Peyer's patch (tissue), 4 donors: ENCODE results near the gene GARRE1. TPM values are rescaled to one million over a fixed set of nuclear protein-coding genes. Genes with fewer than 3 reads are reported as not detected.
"Not testable (repeated sequence)": the region's sequence is repeated elsewhere in the genome, so short reads cannot be mapped to it uniquely, and the experiment has no call there.

Source experiments
- DNase-seq, 3 donors: peaks; one replicate each; pipeline ENCODE4 v3.0.0-alpha.2; 2017 to 2019
- H3K27ac ChIP-seq, 4 donors: fragments of 200-600 bp; sonication (generic); one replicate each; pipeline ENCODE4 v1.5.1; 2016 to 2019
- H3K27me3 ChIP-seq, 2 donors: fragments of 200-600 bp; sonication (generic); one replicate each; pipeline ENCODE4 v1.5.1; 2019
- H3K36me3 ChIP-seq, 3 donors: fragments of 200-600 bp; sonication (generic); one replicate each; pipeline ENCODE4 v1.5.1; 2016 to 2019
- H3K4me1 ChIP-seq, 4 donors: fragments of 200-600 bp; sonication (generic); one replicate each; pipeline ENCODE4 v1.5.1; 2016 to 2019
- H3K4me3 ChIP-seq, 4 donors: fragments of 200-600 bp; sonication (generic); 1 replicate in 3 of 4; 2 replicates in 1 of 4; pipeline ENCODE4 v1.5.1; 2016 to 2019; ENCODE audit warnings: mild to moderate bottlenecking in 1 of 4
- H3K9me3 ChIP-seq, 4 donors: fragments of 200-600 bp; sonication (generic); one replicate each; pipeline ENCODE4 v1.5.1; 2016 to 2019; ENCODE audit warnings: mild to moderate bottlenecking in 1 of 4
- POLR2A ChIP-seq, 2 donors: fragments of 450-650 bp; IDR thresholded peaks; one replicate each; pipeline ENCODE4 v1.5.1; 2017; ENCODE audit warnings: antibody characterized with exemption in 2 of 2, mild to moderate bottlenecking in 2 of 2, moderate library complexity in 2 of 2
- total RNA-seq, 4 donors: library from RNA; depleted of rRNA; stranded (reverse); fragments of >200 nt; gene quantifications; one replicate each; pipeline ENCODE4 v1.1.0, GENCODE V29; 2016
- TF ChIP-seq, protein P1 (sequence below), 6 experiments: fragments of 450-650 bp in 4 of 6; fragments of 200-600 bp in 2 of 6; sonication (generic) in 1 of 6; IDR thresholded peaks; one replicate each; pipeline ENCODE4 v1.5.1; 2017 to 2019; ENCODE audit warnings: antibody characterized with exemption in 6 of 6, mild to moderate bottlenecking in 3 of 6, moderate library complexity in 1 of 6

GARRE1 gene
- total RNA-seq, 4 donors from 2014 or later: 11.9 to 31.2 (median 19.5) TPM

DNA sequence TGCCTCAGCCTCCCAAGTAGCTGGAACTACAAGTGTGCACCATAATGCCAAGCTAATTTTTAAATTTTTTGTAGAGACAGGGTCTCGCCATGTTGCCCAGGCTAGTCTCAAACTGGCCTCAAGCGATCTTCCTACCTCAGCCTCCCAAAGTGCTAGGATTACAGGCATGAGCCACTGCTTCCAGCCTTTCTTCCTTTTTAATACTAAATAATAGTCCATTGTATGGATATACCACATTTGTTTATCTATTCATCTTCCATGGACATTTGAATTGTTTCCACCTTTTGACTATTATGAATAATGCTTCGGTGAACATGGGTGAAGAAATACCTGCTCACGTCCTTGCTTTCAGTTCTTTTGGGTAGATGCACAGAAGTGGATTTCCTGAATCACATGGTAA lies 24.4 kb downstream of the GARRE1 start:
- no peak for TF ChIP-seq POLR2A (IDR thresholded peaks at IDR 0.05)
- no peak overlapping the region for H3K4me3 ChIP-seq
- peaks cover 0 to 5% (median 0%) of the 10 kb centered on the region in 3 donors for H3K36me3 ChIP-seq
- no peaks in the 10 kb centered on the region for H3K27me3 ChIP-seq
- H3K4me1 ChIP-seq: peaks cover 0 to 4% (median 2%) of the 10 kb centered on the region in 4 donors
- no peak overlapping the region for H3K27ac ChIP-seq
- no peaks in the 10 kb centered on the region for H3K9me3 ChIP-seq
- no peak for DNase-seq

DNA sequence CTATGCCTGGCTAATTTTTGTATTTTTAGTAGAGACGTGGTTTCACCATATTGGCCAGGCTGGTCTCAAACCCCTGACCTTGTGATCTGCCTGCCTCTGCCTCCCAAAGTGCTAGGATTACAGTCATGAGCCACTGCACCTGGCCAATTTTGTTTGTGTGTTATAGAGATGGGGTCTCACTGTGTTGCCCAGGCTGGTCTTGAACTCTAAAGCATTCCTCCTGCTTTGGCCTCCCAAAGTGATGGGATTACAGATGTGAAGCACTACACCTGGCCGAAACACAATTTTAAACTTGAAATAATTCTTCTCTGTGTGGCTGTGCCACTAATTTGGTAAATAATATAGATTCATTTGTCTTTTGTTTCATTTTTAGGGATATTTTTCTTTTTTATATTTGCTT lies 27.1 kb downstream of the GARRE1 start:
- not testable (repeated sequence) for H3K36me3 ChIP-seq, DNase-seq, H3K4me1 ChIP-seq, H3K4me3 ChIP-seq, H3K27ac ChIP-seq, H3K27me3 ChIP-seq, H3K9me3 ChIP-seq

DNA sequence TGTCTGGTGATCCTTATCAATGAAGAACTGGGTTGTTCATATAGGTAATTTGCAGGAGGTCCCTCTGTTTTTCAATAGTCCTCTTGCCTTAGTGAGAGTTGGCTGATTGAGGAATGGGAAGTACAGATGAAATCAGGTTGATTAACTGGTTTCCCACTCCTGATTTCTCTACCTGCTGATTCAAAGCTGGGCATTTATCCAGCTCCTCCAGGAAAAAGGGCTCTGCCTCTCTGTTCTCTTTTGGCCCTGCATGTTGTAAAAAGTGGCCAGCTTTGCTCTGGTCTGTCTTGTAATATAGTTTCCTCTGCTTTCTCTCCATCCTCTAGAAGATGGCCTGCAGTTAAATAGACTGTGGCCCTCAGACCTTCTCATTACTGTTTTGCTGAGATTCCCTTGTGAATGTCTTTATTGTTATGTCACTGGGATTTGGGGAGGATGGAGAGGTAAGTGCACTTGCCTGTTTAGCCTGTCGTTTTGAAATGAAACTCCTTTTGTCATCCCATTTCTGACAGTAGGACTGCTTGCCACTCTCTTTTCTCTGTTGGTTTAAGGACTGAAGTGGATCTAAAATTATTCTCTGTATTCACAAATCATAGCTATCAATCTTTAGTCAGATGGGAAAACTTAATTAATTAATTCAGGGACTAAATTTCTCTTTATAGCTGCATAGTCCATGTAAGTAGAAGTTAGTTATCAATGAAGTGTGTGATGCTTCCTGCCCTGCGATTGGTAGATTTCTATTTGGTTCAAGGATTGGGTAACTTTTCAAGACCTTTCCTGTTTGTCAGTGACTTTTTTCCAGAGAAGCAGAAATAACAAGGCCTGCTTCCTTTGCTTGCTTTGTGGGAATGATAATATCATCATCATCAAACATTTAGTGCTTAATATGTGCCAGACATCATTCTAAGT lies 28.5 kb downstream of the GARRE1 start:
- no peak for DNase-seq
- TF ChIP-seq, protein P1, sequence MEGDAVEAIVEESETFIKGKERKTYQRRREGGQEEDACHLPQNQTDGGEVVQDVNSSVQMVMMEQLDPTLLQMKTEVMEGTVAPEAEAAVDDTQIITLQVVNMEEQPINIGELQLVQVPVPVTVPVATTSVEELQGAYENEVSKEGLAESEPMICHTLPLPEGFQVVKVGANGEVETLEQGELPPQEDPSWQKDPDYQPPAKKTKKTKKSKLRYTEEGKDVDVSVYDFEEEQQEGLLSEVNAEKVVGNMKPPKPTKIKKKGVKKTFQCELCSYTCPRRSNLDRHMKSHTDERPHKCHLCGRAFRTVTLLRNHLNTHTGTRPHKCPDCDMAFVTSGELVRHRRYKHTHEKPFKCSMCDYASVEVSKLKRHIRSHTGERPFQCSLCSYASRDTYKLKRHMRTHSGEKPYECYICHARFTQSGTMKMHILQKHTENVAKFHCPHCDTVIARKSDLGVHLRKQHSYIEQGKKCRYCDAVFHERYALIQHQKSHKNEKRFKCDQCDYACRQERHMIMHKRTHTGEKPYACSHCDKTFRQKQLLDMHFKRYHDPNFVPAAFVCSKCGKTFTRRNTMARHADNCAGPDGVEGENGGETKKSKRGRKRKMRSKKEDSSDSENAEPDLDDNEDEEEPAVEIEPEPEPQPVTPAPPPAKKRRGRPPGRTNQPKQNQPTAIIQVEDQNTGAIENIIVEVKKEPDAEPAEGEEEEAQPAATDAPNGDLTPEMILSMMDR (IDR thresholded peaks at IDR 0.05): no peak
- no peak for TF ChIP-seq POLR2A (IDR thresholded peaks at IDR 0.05)
- peaks cover 0 to 4% (median 0%) of the 10 kb centered on the region in 4 donors for H3K4me1 ChIP-seq
- no peak overlapping the region for H3K4me3 ChIP-seq
- no peaks in the 10 kb centered on the region for H3K27me3 ChIP-seq
- H3K27ac ChIP-seq: no peak overlapping the region
- H3K36me3 ChIP-seq: peaks cover 0 to 10% (median 0%) of the 10 kb centered on the region in 3 donors
- no peaks in the 10 kb centered on the region for H3K9me3 ChIP-seq

DNA sequence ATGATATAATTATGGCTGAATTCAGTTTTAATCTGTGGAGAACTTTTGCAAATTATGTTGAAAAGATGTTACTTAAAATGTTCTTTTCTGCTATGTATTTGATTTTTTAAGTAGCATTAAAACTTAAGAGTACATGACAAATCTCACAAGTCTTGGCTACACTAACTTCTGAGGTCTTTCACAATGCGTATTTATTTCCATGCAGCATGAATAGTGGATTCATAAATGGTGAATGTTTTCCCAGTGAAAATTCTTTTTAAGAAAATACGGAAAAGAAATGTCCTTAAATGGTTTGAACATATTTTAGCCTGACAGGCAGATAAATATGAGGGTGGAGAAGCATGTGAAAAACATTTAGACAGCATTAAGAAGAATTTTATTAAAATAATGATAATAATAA lies 30.2 kb downstream of the GARRE1 start:
- no peaks in the 10 kb centered on the region for H3K27me3 ChIP-seq
- no peak overlapping the region for H3K4me3 ChIP-seq
- no peak overlapping the region for H3K27ac ChIP-seq
- H3K36me3 ChIP-seq: peaks cover 0 to 5% (median 0%) of the 10 kb centered on the region in 3 donors
- H3K4me1 ChIP-seq: peaks cover 0 to 4% (median 0%) of the 10 kb centered on the region in 4 donors
- TF ChIP-seq, protein P1 (IDR thresholded peaks at IDR 0.05): no peak
- no peak for TF ChIP-seq POLR2A (IDR thresholded peaks at IDR 0.05)
- no peaks in the 10 kb centered on the region for H3K9me3 ChIP-seq
- DNase-seq: no peak

DNA sequence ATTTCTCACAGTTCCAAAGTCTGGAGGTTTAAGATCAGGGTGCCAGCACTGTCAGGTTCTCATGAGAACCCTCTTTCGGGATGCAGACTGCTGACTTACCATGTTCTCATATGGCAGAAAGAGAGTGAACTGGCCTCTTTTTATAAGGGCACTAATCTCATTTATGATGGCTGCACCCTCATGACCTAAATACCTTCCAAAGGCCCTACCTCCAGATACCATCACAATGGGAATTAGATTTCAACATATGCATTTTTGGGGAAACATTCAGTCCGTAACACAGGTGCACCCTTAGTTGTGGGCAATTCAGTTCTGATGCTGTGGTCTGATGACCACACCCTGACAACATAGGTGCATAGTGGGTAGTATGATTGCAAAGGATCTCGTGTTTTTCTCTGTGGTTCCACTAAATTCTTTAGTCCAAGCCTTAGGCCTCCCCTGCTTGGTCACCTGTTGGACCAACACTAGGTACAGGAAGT lies 33.3 kb downstream of the GARRE1 start:
- Histone ChIP-seq H3K27ac (no peak overlapping the region), H3K36me3 (peaks cover 0 to 5% (median 0%) of the 10 kb centered on the region in 3 donors), H3K27me3 (no peaks in the 10 kb centered on the region), H3K4me3 (no peak overlapping the region), H3K9me3 (no peaks in the 10 kb centered on the region), H3K4me1 (no peaks in the 10 kb centered on the region)
- no peak for DNase-seq
- TF ChIP-seq, protein P1 (IDR thresholded peaks at IDR 0.05): no peak
- TF ChIP-seq POLR2A (IDR thresholded peaks at IDR 0.05): no peak

DNA sequence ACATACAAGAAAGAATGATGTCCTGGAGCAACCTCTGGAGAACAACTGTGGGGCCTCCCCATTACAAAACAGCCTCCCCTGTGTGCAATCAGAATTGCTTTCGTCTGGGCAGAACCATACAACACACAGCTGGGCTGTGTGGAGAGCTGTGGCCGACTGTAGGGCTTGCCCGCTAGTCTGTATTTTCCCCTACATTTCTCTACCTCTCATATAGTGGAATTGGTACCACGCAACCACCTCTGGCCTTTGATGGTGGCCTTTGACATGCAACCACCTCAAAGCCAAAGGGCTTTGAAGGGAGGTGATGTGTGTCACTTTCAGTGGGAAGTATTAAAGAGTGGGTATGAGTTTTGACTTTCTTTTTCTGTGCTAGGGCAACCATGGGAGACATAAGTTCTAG lies 34.0 kb downstream of the GARRE1 start:
- H3K27ac ChIP-seq: no peak overlapping the region
- no peaks in the 10 kb centered on the region for H3K4me1 ChIP-seq
- H3K4me3 ChIP-seq: no peak overlapping the region
- DNase-seq: no peak
- no peaks in the 10 kb centered on the region for H3K27me3 ChIP-seq
- H3K9me3 ChIP-seq: no peaks in the 10 kb centered on the region
- peaks cover 0 to 5% (median 0%) of the 10 kb centered on the region in 3 donors for H3K36me3 ChIP-seq
- TF ChIP-seq, protein P1 (IDR thresholded peaks at IDR 0.05): no peak
- no peak for TF ChIP-seq POLR2A (IDR thresholded peaks at IDR 0.05)
